Keratinocyte (primary cell): ENCODE measurements around the gene DTX3L. TPM values are rescaled to one million over a fixed set of nuclear protein-coding genes. Genes with fewer than 3 reads are reported as not detected.

Experiments used
- DNase-seq: peaks from one replicate; pipeline ENCODE4 v3.0.0-alpha.2; 2011; ENCODE audit warnings: low read depth, missing footprints, low spot score
- FAIRE-seq: peaks from 2 replicates; lab custom pipeline; 2011; peaks lifted over from hg19 to GRCh38; lab: Jason Lieb, UNC
- H2AFZ ChIP-seq: 2 replicates; pipeline ENCODE4 v1.6.0; 2012; ENCODE audit warnings: low read length, control low read depth, inconsistent platforms; ENCODE audit not compliant: control insufficient read depth
- H3K27ac ChIP-seq: 2 replicates; pipeline ENCODE4 v1.5.1; 2011; ENCODE audit warnings: low read length; ENCODE audit not compliant: control insufficient read depth, insufficient read depth
- H3K27me3 ChIP-seq: 3 replicates; pipeline ENCODE4 v1.6.0; 2011; ENCODE audit warnings: low read length; ENCODE audit not compliant: control insufficient read depth, insufficient read depth; ENCODE audit errors: extremely low read depth
- H3K36me3 ChIP-seq, 2 experiments: 2 replicates in 1 of 2; 3 replicates in 1 of 2; pipeline ENCODE4 v1.5.1; 2011; ENCODE audit warnings: low read length in 2 of 2, mild to moderate bottlenecking in 1 of 2; ENCODE audit not compliant: control insufficient read depth in 2 of 2, insufficient read depth in 2 of 2; ENCODE audit errors: extremely low read depth in 1 of 2
- H3K4me1 ChIP-seq: 3 replicates; pipeline ENCODE4 v1.5.1; 2011; ENCODE audit warnings: low read length; ENCODE audit not compliant: control insufficient read depth, insufficient read depth; ENCODE audit errors: extremely low read depth
- H3K4me2 ChIP-seq: 3 replicates; pipeline ENCODE4 v1.6.0; 2011; ENCODE audit warnings: low read depth, low read length; ENCODE audit not compliant: control insufficient read depth, insufficient read depth; ENCODE audit errors: extremely low read depth
- H3K4me3 ChIP-seq, 3 experiments: fragments of 200-600 bp in 1 of 3; sonication (generic) in 1 of 3; 2 replicates in 2 of 3; 3 replicates in 1 of 3; pipeline ENCODE4 v1.5.1; 2011 to 2016; ENCODE audit warnings: low read length in 3 of 3, mild to moderate bottlenecking in 3 of 3, control low read depth in 2 of 3, inconsistent platforms in 1 of 3, low read depth in 1 of 3, mixed read lengths in 1 of 3, mixed run types in 1 of 3, moderate library complexity in 1 of 3; ENCODE audit not compliant: control insufficient read depth in 2 of 3, insufficient read depth in 2 of 3; ENCODE audit errors: extremely low read depth in 1 of 3
- H3K79me2 ChIP-seq: 2 replicates; pipeline ENCODE4 v1.6.0; 2012; ENCODE audit warnings: low read length; ENCODE audit not compliant: control insufficient read depth, insufficient read depth
- H3K9ac ChIP-seq: 3 replicates; pipeline ENCODE4 v1.6.0; 2011; ENCODE audit warnings: low read length; ENCODE audit not compliant: control insufficient read depth, insufficient read depth; ENCODE audit errors: extremely low read depth
- H3K9me1 ChIP-seq: 3 replicates; pipeline ENCODE4 v1.6.0; 2011; ENCODE audit warnings: low read length; ENCODE audit not compliant: control insufficient read depth, insufficient read depth; ENCODE audit errors: extremely low read depth
- H3K9me3 ChIP-seq: 2 replicates; pipeline ENCODE4 v1.5.1; 2012; ENCODE audit warnings: low read depth, low read length; ENCODE audit not compliant: control insufficient read depth
- H4K20me1 ChIP-seq: 3 replicates; pipeline ENCODE4 v1.6.0; 2011; ENCODE audit warnings: low read length; ENCODE audit not compliant: control insufficient read depth, insufficient read depth; ENCODE audit errors: extremely low read depth
- EZH2 ChIP-seq: IDR thresholded peaks from one replicate; pipeline ENCODE4 v1.6.1; 2012; ENCODE audit warnings: inconsistent platforms, mild to moderate bottlenecking, low read length, moderate library complexity
- dilution Hi-C: fragments of 300-500 bp; cut with MboI; formaldehyde crosslinking; loops from one replicate; pipeline ENCODE4 v1.7.0; 2020; ENCODE audit warnings: low sequenced_read_pairs; ENCODE audit not compliant: extremely low pct_ligation_motif_present
- polyA plus RNA-seq, 5 experiments: library from polyadenylated mRNA; depleted of rRNA in 3 of 5; stranded (reverse) in 3 of 5; stranded (forward) in 1 of 5; unstranded in 1 of 5; fragments of >200 nt; gene quantifications; 1 replicate in 1 of 5; 2 replicates in 3 of 5; 3 replicates in 1 of 5; pipeline versions ENCODE4 v1.2.1 to v1.2.3, GENCODE V29; 2011 to 2012; ENCODE audit warnings: missing spikeins in 2 of 5, low read depth in 1 of 5, low replicate concordance in 1 of 5
- TF ChIP-seq, protein P1 (sequence below), 3 experiments: IDR thresholded peaks in 1 of 3; conservative IDR thresholded peaks in 1 of 3; optimal IDR thresholded peaks in 1 of 3; 2 replicates in 2 of 3; 3 replicates in 1 of 3; pipeline versions ENCODE3 to v1.5.1; 2011; ENCODE audit warnings: low read length in 3 of 3, mild to moderate bottlenecking in 3 of 3, moderate library complexity in 2 of 3, control low read depth in 1 of 3, inconsistent platforms in 1 of 3; ENCODE audit not compliant: insufficient read depth in 2 of 3; ENCODE audit errors: extremely low read depth in 1 of 3

Gene DTX3L
- polyA plus RNA-seq, 1 donor (not counting 4 experiments of a cell fraction or from before 2014, with no cell fraction given) = 13.6 TPM

DNA sequence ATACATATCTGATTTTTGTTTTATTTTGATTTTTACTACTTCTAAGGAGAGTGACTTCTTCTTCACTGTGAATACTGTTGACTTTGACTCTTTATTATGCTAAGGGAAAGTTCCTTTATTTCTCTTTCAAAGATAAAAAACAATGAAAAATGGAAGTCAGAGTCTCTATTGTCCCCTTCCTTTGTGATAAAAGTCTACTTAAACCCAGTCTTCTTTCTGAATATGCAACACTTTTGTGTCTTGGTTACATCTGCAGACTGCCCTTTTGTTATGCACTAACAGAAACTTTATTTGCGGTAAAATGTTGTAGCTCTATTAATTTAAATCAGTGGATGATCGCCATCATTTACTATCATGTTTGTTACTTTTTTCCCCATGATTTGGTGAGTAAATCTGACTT, 26.5 kb downstream of the DTX3L start:
- Histone ChIP-seq H3K4me1 (no peaks in the 10 kb centered on the region), H3K4me2 (no peak overlapping the region), H3K27me3 (no peaks in the 10 kb centered on the region), H3K36me3 (no peaks in the 10 kb centered on the region), H3K27ac (no peak overlapping the region), H3K4me3 (no peak overlapping the region), H3K79me2 (no peaks in the 10 kb centered on the region), H3K9me1 (no peaks in the 10 kb centered on the region), H3K9me3 (no peaks in the 10 kb centered on the region), H2AFZ (no peak overlapping the region), H3K9ac (no peak overlapping the region), H4K20me1 (no peaks in the 10 kb centered on the region)
- TF ChIP-seq, protein P1, sequence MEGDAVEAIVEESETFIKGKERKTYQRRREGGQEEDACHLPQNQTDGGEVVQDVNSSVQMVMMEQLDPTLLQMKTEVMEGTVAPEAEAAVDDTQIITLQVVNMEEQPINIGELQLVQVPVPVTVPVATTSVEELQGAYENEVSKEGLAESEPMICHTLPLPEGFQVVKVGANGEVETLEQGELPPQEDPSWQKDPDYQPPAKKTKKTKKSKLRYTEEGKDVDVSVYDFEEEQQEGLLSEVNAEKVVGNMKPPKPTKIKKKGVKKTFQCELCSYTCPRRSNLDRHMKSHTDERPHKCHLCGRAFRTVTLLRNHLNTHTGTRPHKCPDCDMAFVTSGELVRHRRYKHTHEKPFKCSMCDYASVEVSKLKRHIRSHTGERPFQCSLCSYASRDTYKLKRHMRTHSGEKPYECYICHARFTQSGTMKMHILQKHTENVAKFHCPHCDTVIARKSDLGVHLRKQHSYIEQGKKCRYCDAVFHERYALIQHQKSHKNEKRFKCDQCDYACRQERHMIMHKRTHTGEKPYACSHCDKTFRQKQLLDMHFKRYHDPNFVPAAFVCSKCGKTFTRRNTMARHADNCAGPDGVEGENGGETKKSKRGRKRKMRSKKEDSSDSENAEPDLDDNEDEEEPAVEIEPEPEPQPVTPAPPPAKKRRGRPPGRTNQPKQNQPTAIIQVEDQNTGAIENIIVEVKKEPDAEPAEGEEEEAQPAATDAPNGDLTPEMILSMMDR (optimal IDR thresholded peaks at IDR 0.05 in 1 of 3, IDR thresholded peaks at IDR 0.05 in 1 of 3, conservative IDR thresholded peaks at IDR 0.05 in 1 of 3; ENCODE audit: extremely low read depth in 1 of 3, insufficient read depth in 2 of 3, low read length in 3 of 3) = no peak
- TF ChIP-seq EZH2 = no peak
- dilution Hi-C loops = no loop called here
- no peak for DNase-seq
- no peak for FAIRE-seq

DNA sequence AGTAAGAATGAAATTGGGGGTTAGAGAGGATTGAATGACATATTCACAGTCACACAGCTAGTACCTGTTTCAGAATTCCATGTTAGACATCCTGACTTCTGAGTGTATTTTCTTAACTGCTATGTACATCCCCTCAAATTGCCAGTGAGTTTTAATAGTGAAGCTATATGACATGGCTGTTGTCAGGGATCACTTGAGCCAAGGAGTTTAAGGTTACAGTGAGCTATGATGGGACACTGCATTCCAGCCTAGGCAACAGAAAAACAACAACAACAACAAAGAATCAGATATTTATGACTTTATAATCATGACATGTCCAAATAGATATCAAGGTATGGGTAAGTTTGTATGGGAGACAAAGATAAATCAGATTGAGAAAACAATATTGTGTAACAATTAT, 29.9 kb downstream of the DTX3L start:
- Histone ChIP-seq H3K4me2 (no peak overlapping the region), H4K20me1 (no peaks in the 10 kb centered on the region), H3K4me3 (no peak overlapping the region), H3K27me3 (no peaks in the 10 kb centered on the region), H3K9me3 (no peaks in the 10 kb centered on the region), H3K27ac (no peak overlapping the region), H2AFZ (no peak overlapping the region), H3K4me1 (no peaks in the 10 kb centered on the region), H3K79me2 (no peaks in the 10 kb centered on the region), H3K9me1 (no peaks in the 10 kb centered on the region), H3K36me3 (no peaks in the 10 kb centered on the region), H3K9ac (no peak overlapping the region)
- DNase-seq (no peak), FAIRE-seq (no peak)
- TF ChIP-seq EZH2 = no peak
- TF ChIP-seq, protein P1 (optimal IDR thresholded peaks at IDR 0.05 in 1 of 3, IDR thresholded peaks at IDR 0.05 in 1 of 3, conservative IDR thresholded peaks at IDR 0.05 in 1 of 3; ENCODE audit: extremely low read depth in 1 of 3, insufficient read depth in 2 of 3, low read length in 3 of 3) = no peak
- dilution Hi-C loops = no loop called here
